ENCODE measurements around the gene ZDHHC11B. TPM values are rescaled to one million over a fixed set of nuclear protein-coding genes. Genes with fewer than 3 reads are reported as not detected.

ZDHHC11B gene
- polyA plus RNA-seq, 1 donor (not counting 4 experiments of a cell fraction or from before 2014, with no cell fraction given): 0.18 TPM

GRCh38 chr5:664994-665360, 119.6 kb downstream of the ZDHHC11B start:
- H3K4me3 ChIP-seq (ENCODE audit: control insufficient read depth in 2 of 3, extremely low read depth in 1 of 3, insufficient read depth in 2 of 3, low read depth in 1 of 3, low read length in 3 of 3): no peak overlapping the region
- H3K9ac ChIP-seq (ENCODE audit: control insufficient read depth, extremely low read depth, insufficient read depth, low read length): no peak overlapping the region
- H2AFZ ChIP-seq (ENCODE audit: control insufficient read depth, low read length): no peak overlapping the region
- no peaks in the 10 kb centered on the region for H3K4me1 ChIP-seq (ENCODE audit: control insufficient read depth, extremely low read depth, insufficient read depth, low read length)
- H3K9me1 ChIP-seq (ENCODE audit: control insufficient read depth, extremely low read depth, insufficient read depth, low read length): no peaks in the 10 kb centered on the region
- no peaks in the 10 kb centered on the region for H3K9me3 ChIP-seq (ENCODE audit: control insufficient read depth, low read depth, low read length)
- TF ChIP-seq EZH2 (IDR thresholded peaks at IDR 0.05; ENCODE audit: low read length): no peak
- TF ChIP-seq CTCF (optimal IDR thresholded peaks at IDR 0.05 in 1 of 3, IDR thresholded peaks at IDR 0.05 in 1 of 3, conservative IDR thresholded peaks at IDR 0.05 in 1 of 3; ENCODE audit: extremely low read depth in 1 of 3, insufficient read depth in 2 of 3, low read length in 3 of 3): no peak
- no peaks in the 10 kb centered on the region for H3K27me3 ChIP-seq (ENCODE audit: control insufficient read depth, extremely low read depth, insufficient read depth, low read length)
- H4K20me1 ChIP-seq (ENCODE audit: control insufficient read depth, extremely low read depth, insufficient read depth, low read length): no peaks in the 10 kb centered on the region
- no peaks in the 10 kb centered on the region for H3K79me2 ChIP-seq (ENCODE audit: control insufficient read depth, insufficient read depth, low read length)
- peaks cover 14 to 22% of the 10 kb centered on the region in 2 experiments for H3K36me3 ChIP-seq (ENCODE audit: control insufficient read depth in 2 of 2, extremely low read depth in 1 of 2, insufficient read depth in 2 of 2, low read length in 2 of 2)
- H3K27ac ChIP-seq (ENCODE audit: control insufficient read depth, insufficient read depth, low read length): no peak overlapping the region
- dilution Hi-C loops (cut with MboI; ENCODE audit: extremely low pct_ligation_motif_present, low sequenced_read_pairs): no loop called here
- no peak overlapping the region for H3K4me2 ChIP-seq (ENCODE audit: control insufficient read depth, extremely low read depth, insufficient read depth, low read depth, low read length)
- DNase-seq (ENCODE audit: low read depth, low spot score): no peak
- FAIRE-seq: no peak

DNA sequence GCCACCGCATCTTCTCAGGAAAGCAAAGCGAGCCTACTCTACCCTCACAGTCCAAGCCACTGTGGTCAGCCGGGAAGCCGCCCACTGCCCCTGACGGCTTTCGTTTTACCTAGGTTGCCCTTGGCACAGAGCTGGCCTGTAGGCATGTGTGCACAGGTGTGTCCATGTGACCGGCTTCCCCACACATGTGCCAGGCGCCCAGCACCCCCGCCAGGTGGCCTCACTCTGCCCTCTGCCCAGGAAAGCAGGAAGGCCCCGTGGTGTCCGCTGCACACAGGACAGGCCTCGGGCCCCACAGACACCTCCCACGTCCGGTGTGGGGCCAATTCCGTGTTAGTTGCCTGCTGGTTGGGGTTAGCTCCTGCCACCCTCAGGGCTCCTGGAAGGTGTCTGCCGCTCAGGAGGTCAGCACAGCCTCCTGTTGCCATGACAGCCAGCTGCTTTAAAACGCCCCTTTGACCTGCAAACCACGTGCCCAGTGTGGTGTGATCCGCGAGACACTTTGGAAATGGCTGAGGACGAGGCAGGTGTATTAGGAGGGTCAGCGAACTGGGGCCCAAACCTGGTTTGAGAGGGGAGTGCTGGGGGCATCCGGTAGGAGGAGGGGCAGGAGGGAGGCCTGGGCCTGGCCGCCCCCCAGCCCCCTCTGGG, 120.1 kb downstream of the ZDHHC11B start:
- Histone ChIP-seq H4K20me1 (ENCODE audit: control insufficient read depth, extremely low read depth, insufficient read depth, low read length) (no peaks in the 10 kb centered on the region), H2AFZ (ENCODE audit: control insufficient read depth, low read length) (no peak overlapping the region), H3K27ac (ENCODE audit: control insufficient read depth, insufficient read depth, low read length) (no peak overlapping the region), H3K27me3 (ENCODE audit: control insufficient read depth, extremely low read depth, insufficient read depth, low read length) (no peaks in the 10 kb centered on the region), H3K9me1 (ENCODE audit: control insufficient read depth, extremely low read depth, insufficient read depth, low read length) (no peaks in the 10 kb centered on the region), H3K9ac (ENCODE audit: control insufficient read depth, extremely low read depth, insufficient read depth, low read length) (no peak overlapping the region), H3K4me2 (ENCODE audit: control insufficient read depth, extremely low read depth, insufficient read depth, low read depth, low read length) (no peak overlapping the region), H3K4me1 (ENCODE audit: control insufficient read depth, extremely low read depth, insufficient read depth, low read length) (no peaks in the 10 kb centered on the region), H3K4me3 (ENCODE audit: control insufficient read depth in 2 of 3, extremely low read depth in 1 of 3, insufficient read depth in 2 of 3, low read depth in 1 of 3, low read length in 3 of 3) (no peak overlapping the region), H3K9me3 (ENCODE audit: control insufficient read depth, low read depth, low read length) (no peaks in the 10 kb centered on the region), H3K36me3 (ENCODE audit: control insufficient read depth in 2 of 2, extremely low read depth in 1 of 2, insufficient read depth in 2 of 2, low read length in 2 of 2) (peaks cover 18 to 26% of the 10 kb centered on the region in 2 experiments), H3K79me2 (ENCODE audit: control insufficient read depth, insufficient read depth, low read length) (no peaks in the 10 kb centered on the region)
- FAIRE-seq (no peak), DNase-seq (ENCODE audit: low read depth, low spot score) (no peak)
- dilution Hi-C loops (cut with MboI; ENCODE audit: extremely low pct_ligation_motif_present, low sequenced_read_pairs): no loop called here
- no peak for TF ChIP-seq CTCF (optimal IDR thresholded peaks at IDR 0.05 in 1 of 3, IDR thresholded peaks at IDR 0.05 in 1 of 3, conservative IDR thresholded peaks at IDR 0.05 in 1 of 3; ENCODE audit: extremely low read depth in 1 of 3, insufficient read depth in 2 of 3, low read length in 3 of 3)

Data from keratinocyte (primary cell).